ENCODE data around the gene GAS2L3. TPM values are rescaled to one million over a fixed set of nuclear protein-coding genes. Genes with fewer than 3 reads are reported as not detected.

GAS2L3 gene
- polyA plus RNA-seq, 1 of the 3 experiments (the other 2 are of a cell fraction): 1.6 TPM

GRCh38 chr12:100578923-100579322 is 5.4 kb downstream of the GAS2L3 start:
- Histone ChIP-seq H3K36me3 (replicated peaks in 1 of 2; ENCODE audit: control insufficient read depth in 1 of 2, insufficient read depth in 2 of 2, low read length in 1 of 2) (no peaks in the 10 kb centered on the region), H3K4me2 (no peak overlapping the region), H3K27ac (ENCODE audit: low read depth in 2 of 2, low read length in 1 of 2) (no peak overlapping the region), H3K79me2 (ENCODE audit: insufficient read depth) (peaks cover 98% of the 10 kb centered on the region), H3K9ac (no peak overlapping the region), H2AFZ (ENCODE audit: low read depth) (no peak overlapping the region), H3F3A (replicated peaks; ENCODE audit: insufficient read depth) (peaks cover 15% of the 10 kb centered on the region), H4K20me1 (ENCODE audit: insufficient read depth) (no peaks in the 10 kb centered on the region; the same call in 1 of the 2 replicates), H3K4me3 (ENCODE audit: low read depth in 2 of 2, low read length in 1 of 2) (no peak overlapping the region), H3K27me3 (ENCODE audit: insufficient read depth) (no peaks in the 10 kb centered on the region), H3K9me2 (no peaks in the 10 kb centered on the region), H3K9me3 (peaks cover 10% of the 10 kb centered on the region; the same call in 1 of the 2 replicates), H3K4me1 (ENCODE audit: control insufficient read depth in 1 of 2, insufficient read depth in 2 of 2, low read depth in 1 of 2, low read length in 1 of 2) (peaks cover 4 to 17% of the 10 kb centered on the region in 2 experiments)
- ChIA-PET POLR2A (no interaction called here), CTCF (no interaction called here)
- no peak for DNase-seq
- WGBS (ENCODE audit: low lambda C conversion rate): 94% methylated on average over 5 of the region's 5 CpGs
- TF ChIP-seq RCOR1 (IDR thresholded peaks at IDR 0.05; ENCODE audit: low read length) (no peak), SMC3 (IDR thresholded peaks at IDR 0.05; ENCODE audit: low read depth, low read length) (no peak), JUND (IDR thresholded peaks at IDR 0.05) (no peak), RAD21 (IDR thresholded peaks at IDR 0.05; ENCODE audit: low read length) (no peak), POLR2AphosphoS5 (IDR thresholded peaks at IDR 0.05; ENCODE audit: low read depth, low read length) (no peak), FOXJ3 (CRISPR knock-in tag; IDR thresholded peaks at IDR 0.05) (no peak), ELF1 (IDR thresholded peaks at IDR 0.05) (no peak), FOSL2 (IDR thresholded peaks at IDR 0.05; ENCODE audit: borderline replicate concordance, low read depth) (no peak), YY1 (IDR thresholded peaks at IDR 0.05; ENCODE audit: low read depth) (no peak), NRF1 (IDR thresholded peaks at IDR 0.05; ENCODE audit: low read depth, low read length) (no peak), PBX3 (IDR thresholded peaks at IDR 0.05) (no peak), EZH2phosphoT487 (IDR thresholded peaks at IDR 0.05; ENCODE audit: borderline replicate concordance, low read depth) (no peak), RFX5 (IDR thresholded peaks at IDR 0.05; ENCODE audit: low read length) (no peak), CHD2 (IDR thresholded peaks at IDR 0.05; ENCODE audit: low read length, partially characterized antibody) (no peak), USF1 (IDR thresholded peaks at IDR 0.05; ENCODE audit: borderline replicate concordance, low read depth) (no peak), MXI1 (IDR thresholded peaks at IDR 0.05; ENCODE audit: low read depth, low read length) (no peak), REST (IDR thresholded peaks at IDR 0.05; ENCODE audit: low read depth, low read length) (no peak), GABPA (IDR thresholded peaks at IDR 0.05; ENCODE audit: low read depth) (no peak), MAX (IDR thresholded peaks at IDR 0.05; ENCODE audit: low read depth) (no peak), TCF12 (IDR thresholded peaks at IDR 0.05) (no peak)
